Loucy (cell line): Measurements from ENCODE around the gene VASN.

Source experiments
- EZH2phosphoT487 ChIP-seq: fragments of 200-600 bp; IDR thresholded peaks from 2 replicates; pipeline ENCODE4 v1.6.1; 2018; ENCODE audit warnings: antibody characterized with exemption, mild to moderate bottlenecking, moderate library complexity, borderline replicate concordance
- TF ChIP-seq, protein P1 (sequence below): fragments of 200-600 bp; sonication (generic); conservative IDR thresholded peaks from 2 replicates; pipeline ENCODE4 v1.5.1; 2014; ENCODE audit warnings: mild to moderate bottlenecking, antibody characterized with exemption, low read length

DNA sequence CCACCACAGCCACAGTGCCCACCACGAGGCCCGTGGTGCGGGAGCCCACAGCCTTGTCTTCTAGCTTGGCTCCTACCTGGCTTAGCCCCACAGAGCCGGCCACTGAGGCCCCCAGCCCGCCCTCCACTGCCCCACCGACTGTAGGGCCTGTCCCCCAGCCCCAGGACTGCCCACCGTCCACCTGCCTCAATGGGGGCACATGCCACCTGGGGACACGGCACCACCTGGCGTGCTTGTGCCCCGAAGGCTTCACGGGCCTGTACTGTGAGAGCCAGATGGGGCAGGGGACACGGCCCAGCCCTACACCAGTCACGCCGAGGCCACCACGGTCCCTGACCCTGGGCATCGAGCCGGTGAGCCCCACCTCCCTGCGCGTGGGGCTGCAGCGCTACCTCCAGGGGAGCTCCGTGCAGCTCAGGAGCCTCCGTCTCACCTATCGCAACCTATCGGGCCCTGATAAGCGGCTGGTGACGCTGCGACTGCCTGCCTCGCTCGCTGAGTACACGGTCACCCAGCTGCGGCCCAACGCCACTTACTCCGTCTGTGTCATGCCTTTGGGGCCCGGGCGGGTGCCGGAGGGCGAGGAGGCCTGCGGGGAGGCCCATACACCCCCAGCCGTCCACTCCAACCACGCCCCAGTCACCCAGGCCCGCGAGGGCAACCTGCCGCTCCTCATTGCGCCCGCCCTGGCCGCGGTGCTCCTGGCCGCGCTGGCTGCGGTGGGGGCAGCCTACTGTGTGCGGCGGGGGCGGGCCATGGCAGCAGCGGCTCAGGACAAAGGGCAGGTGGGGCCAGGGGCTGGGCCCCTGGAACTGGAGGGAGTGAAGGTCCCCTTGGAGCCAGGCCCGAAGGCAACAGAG, 10.5 kb downstream of the VASN start:
- TF ChIP-seq, protein P1, sequence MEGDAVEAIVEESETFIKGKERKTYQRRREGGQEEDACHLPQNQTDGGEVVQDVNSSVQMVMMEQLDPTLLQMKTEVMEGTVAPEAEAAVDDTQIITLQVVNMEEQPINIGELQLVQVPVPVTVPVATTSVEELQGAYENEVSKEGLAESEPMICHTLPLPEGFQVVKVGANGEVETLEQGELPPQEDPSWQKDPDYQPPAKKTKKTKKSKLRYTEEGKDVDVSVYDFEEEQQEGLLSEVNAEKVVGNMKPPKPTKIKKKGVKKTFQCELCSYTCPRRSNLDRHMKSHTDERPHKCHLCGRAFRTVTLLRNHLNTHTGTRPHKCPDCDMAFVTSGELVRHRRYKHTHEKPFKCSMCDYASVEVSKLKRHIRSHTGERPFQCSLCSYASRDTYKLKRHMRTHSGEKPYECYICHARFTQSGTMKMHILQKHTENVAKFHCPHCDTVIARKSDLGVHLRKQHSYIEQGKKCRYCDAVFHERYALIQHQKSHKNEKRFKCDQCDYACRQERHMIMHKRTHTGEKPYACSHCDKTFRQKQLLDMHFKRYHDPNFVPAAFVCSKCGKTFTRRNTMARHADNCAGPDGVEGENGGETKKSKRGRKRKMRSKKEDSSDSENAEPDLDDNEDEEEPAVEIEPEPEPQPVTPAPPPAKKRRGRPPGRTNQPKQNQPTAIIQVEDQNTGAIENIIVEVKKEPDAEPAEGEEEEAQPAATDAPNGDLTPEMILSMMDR, result no peak
- no peak for TF ChIP-seq EZH2phosphoT487
